ENCODE results near the gene BCAP31.
"Not testable (repeated sequence)": the region's sequence is repeated elsewhere in the genome, so short reads cannot be mapped to it uniquely, and the experiment has no call there.

DNA sequence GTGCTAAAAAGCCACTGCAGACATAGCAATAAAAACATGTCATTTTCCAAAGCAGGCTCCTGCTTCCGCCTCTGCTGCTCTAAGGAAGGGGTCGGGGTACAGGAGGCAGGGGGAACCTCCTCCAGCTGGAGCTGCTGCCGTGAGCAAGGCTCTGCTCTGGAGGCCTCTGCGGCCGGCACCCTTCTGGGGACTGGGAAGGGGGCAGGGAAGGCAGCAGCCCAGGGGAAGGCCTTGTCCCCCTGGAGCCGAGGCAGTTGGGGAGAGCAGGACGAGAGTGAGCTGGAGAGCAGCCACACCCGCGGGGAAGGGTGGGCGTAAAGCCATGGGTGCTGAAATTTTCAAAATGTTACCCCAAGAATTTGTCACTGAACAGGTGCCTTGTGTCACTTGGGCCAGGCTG is 27.6 kb downstream of the BCAP31 start:
- not testable (repeated sequence) for TF ChIP-seq OSR1 (CRISPR knock-in tag; IDR thresholded peaks at IDR 0.05); ZFP30 (CRISPR knock-in tag; IDR thresholded peaks at IDR 0.05); PATZ1 (CRISPR knock-in tag; IDR thresholded peaks at IDR 0.05; ENCODE audit: borderline replicate concordance); POU6F1 (CRISPR knock-in tag; IDR thresholded peaks at IDR 0.05; ENCODE audit: borderline replicate concordance, low read depth); ARNTL (CRISPR knock-in tag; IDR thresholded peaks at IDR 0.05; ENCODE audit: borderline replicate concordance, low read depth); ISL1 (CRISPR knock-in tag; IDR thresholded peaks at IDR 0.05); PPARA (CRISPR knock-in tag; IDR thresholded peaks at IDR 0.05; ENCODE audit: borderline replicate concordance); TCF4 (CRISPR knock-in tag; IDR thresholded peaks at IDR 0.05; ENCODE audit: borderline replicate concordance); CSRNP3 (CRISPR knock-in tag; IDR thresholded peaks at IDR 0.05); CSDC2 (CRISPR knock-in tag; IDR thresholded peaks at IDR 0.05); GLIS3 (CRISPR knock-in tag; IDR thresholded peaks at IDR 0.05); BACH2 (CRISPR knock-in tag; IDR thresholded peaks at IDR 0.05; ENCODE audit: borderline replicate concordance)
- TF ChIP-seq, protein P1, sequence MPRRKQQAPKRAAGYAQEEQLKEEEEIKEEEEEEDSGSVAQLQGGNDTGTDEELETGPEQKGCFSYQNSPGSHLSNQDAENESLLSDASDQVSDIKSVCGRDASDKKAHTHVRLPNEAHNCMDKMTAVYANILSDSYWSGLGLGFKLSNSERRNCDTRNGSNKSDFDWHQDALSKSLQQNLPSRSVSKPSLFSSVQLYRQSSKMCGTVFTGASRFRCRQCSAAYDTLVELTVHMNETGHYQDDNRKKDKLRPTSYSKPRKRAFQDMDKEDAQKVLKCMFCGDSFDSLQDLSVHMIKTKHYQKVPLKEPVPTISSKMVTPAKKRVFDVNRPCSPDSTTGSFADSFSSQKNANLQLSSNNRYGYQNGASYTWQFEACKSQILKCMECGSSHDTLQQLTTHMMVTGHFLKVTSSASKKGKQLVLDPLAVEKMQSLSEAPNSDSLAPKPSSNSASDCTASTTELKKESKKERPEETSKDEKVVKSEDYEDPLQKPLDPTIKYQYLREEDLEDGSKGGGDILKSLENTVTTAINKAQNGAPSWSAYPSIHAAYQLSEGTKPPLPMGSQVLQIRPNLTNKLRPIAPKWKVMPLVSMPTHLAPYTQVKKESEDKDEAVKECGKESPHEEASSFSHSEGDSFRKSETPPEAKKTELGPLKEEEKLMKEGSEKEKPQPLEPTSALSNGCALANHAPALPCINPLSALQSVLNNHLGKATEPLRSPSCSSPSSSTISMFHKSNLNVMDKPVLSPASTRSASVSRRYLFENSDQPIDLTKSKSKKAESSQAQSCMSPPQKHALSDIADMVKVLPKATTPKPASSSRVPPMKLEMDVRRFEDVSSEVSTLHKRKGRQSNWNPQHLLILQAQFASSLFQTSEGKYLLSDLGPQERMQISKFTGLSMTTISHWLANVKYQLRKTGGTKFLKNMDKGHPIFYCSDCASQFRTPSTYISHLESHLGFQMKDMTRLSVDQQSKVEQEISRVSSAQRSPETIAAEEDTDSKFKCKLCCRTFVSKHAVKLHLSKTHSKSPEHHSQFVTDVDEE (CRISPR knock-in tag; IDR thresholded peaks at IDR 0.05): not testable (repeated sequence)
